HepG2 (cell line): Measurements from ENCODE around the gene SMARCA4. TPM values are rescaled to one million over a fixed set of nuclear protein-coding genes. Genes with fewer than 3 reads are reported as not detected.

ENCODE experiments used
- ATAC-seq: fragments of 200-7000 bp; cut with Tn5 transposase; 3 replicates; pipeline ENCODE4 v1.9.1; 2020; ENCODE audit warnings: mild to moderate bottlenecking, moderate library complexity
- BruUV-seq: library from RNA; stranded (reverse); fragments of 400-500 nt; replicated peaks from 2 replicates; lab custom pipeline; 2021; lab: Mats Ljungman, UMichigan
- CTCF ChIA-PET: fragments of 300-600 bp; formaldehyde crosslinking; extraction: SDS; loops from one replicate; lab custom pipeline; 2021; ENCODE audit warnings: low total read pairs, inconsistent platforms, low intra/inter-chr PET ratio; lab: Yijun Ruan, JAX
- POLR2A ChIA-PET: fragments of 350-600 bp; sonication (Branson Sonifier 250); formaldehyde crosslinking; loops from one replicate; lab custom pipeline; 2020; ENCODE audit warnings: antibody characterized with exemption, inconsistent platforms; lab: Yijun Ruan, JAX
- DNase-seq: peaks from one replicate; pipeline ENCODE4 v3.0.0-alpha.2; 2015; ENCODE audit warnings: low spot score
- FAIRE-seq: peaks from 3 replicates; lab custom pipeline; 2011; peaks lifted over from hg19 to GRCh38; lab: Jason Lieb, UNC
- H2AFZ ChIP-seq: one replicate; pipeline ENCODE4 v1.6.1; 2011; ENCODE audit warnings: low read length, inconsistent platforms
- H3K27ac ChIP-seq: fragments of 300-600 bp; 3 replicates; pipeline ENCODE4 v1.8.0; 2011; ENCODE audit warnings: mixed run types, mild to moderate bottlenecking, mixed read lengths, low read length, inconsistent platforms; ENCODE audit not compliant: insufficient read depth; ENCODE audit errors: extremely low read length
- H3K27me3 ChIP-seq, 2 experiments: fragments of 200-600 bp in 1 of 2; 2 replicates in 1 of 2; 3 replicates in 1 of 2; pipeline versions ENCODE4 v1.6.0 to v1.8.0; 2011; ENCODE audit warnings: low read length in 2 of 2, mild to moderate bottlenecking in 2 of 2, moderate library complexity in 2 of 2, inconsistent platforms in 1 of 2; ENCODE audit not compliant: insufficient read depth in 2 of 2, control insufficient read depth in 1 of 2
- H3K36me3 ChIP-seq, 2 experiments: fragments of 200-600 bp in 1 of 2; replicated peaks in 1 of 2; 2 replicates in 1 of 2; 3 replicates in 1 of 2; pipeline versions ENCODE4 v1.5.1 to v1.8.0; 2011; ENCODE audit warnings: low read length in 2 of 2, inconsistent platforms in 1 of 2; ENCODE audit not compliant: insufficient read depth in 2 of 2, control insufficient read depth in 1 of 2
- H3K4me1 ChIP-seq: 2 replicates; pipeline ENCODE4 v1.5.1; 2012; ENCODE audit warnings: low read length, inconsistent platforms; ENCODE audit not compliant: insufficient read depth
- H3K4me2 ChIP-seq: 2 replicates; pipeline ENCODE4 v1.6.0; 2011; ENCODE audit warnings: low read depth, low read length, inconsistent platforms
- H3K4me3 ChIP-seq, 3 experiments: fragments of 200-600 bp in 1 of 3; sonication (generic), shearing (Covaris generic) in 1 of 3; replicated peaks in 1 of 3; 2 replicates each; pipeline ENCODE4 v1.5.1; 2011 to 2016; ENCODE audit warnings: low read length in 3 of 3, inconsistent platforms in 2 of 3, low read depth in 2 of 3, mild to moderate bottlenecking in 2 of 3, control low read depth in 1 of 3, mixed read lengths in 1 of 3; ENCODE audit not compliant: insufficient read depth in 1 of 3
- H3K79me2 ChIP-seq: one replicate; pipeline ENCODE4 v1.6.1; 2011; ENCODE audit warnings: low read length, inconsistent platforms; ENCODE audit not compliant: insufficient read depth
- H3K9ac ChIP-seq: 2 replicates; pipeline ENCODE4 v1.6.0; 2011; ENCODE audit warnings: mild to moderate bottlenecking, low read depth, low read length, inconsistent platforms; ENCODE audit not compliant: insufficient read depth
- H3K9me3 ChIP-seq: 2 replicates; pipeline ENCODE4 v1.5.1; 2012; ENCODE audit warnings: mild to moderate bottlenecking, low read length
- H4K20me1 ChIP-seq: 2 replicates; pipeline ENCODE4 v1.6.0; 2011; ENCODE audit warnings: inconsistent platforms, mild to moderate bottlenecking, low read length, moderate library complexity; ENCODE audit not compliant: insufficient read depth
- ASH2L ChIP-seq: fragments of 300-600, 200-600 bp; sonication (generic); IDR thresholded peaks from 2 replicates; pipeline ENCODE4 v1.7.0; 2017; ENCODE audit warnings: low read depth, mild to moderate bottlenecking, moderate library complexity, mixed read lengths, low read length; ENCODE audit not compliant: insufficient read length
- BATF2 ChIP-seq: sonication (generic); formaldehyde crosslinking; IDR thresholded peaks from 2 replicates; pipeline ENCODE4 v1.8.0; 2022; ENCODE audit warnings: mild to moderate bottlenecking, missing genetic modification reagents, moderate library complexity
- FOXP1 ChIP-seq, 2 experiments: fragments of 450-650 bp in 1 of 2; IDR thresholded peaks; 2 replicates each; pipeline ENCODE4 v1.6.1; 2017 to 2018; ENCODE audit warnings: antibody characterized with exemption in 1 of 2
- HMG20A ChIP-seq: IDR thresholded peaks from 2 replicates; pipeline ENCODE4 v1.6.1; 2016; ENCODE audit warnings: borderline replicate concordance
- HNF4G ChIP-seq, 2 experiments: sonication (generic) in 1 of 2; formaldehyde crosslinking in 1 of 2; IDR thresholded peaks; 2 replicates each; pipeline versions ENCODE4 v1.4.0 to v1.6.1; 2011 to 2020; ENCODE audit warnings: borderline replicate concordance in 2 of 2, low read depth in 2 of 2, mild to moderate bottlenecking in 2 of 2, low read length in 1 of 2, missing genetic modification reagents in 1 of 2, moderate library complexity in 1 of 2
- KDM1A ChIP-seq: IDR thresholded peaks from 2 replicates; pipeline ENCODE4 v1.6.1; 2016; ENCODE audit warnings: missing compliant biosample characterization
- KDM6A ChIP-seq: IDR thresholded peaks from 2 replicates; pipeline ENCODE4 v1.6.1; 2016; ENCODE audit warnings: low read depth
- LCORL ChIP-seq, 2 experiments: fragments of 450-650 bp in 1 of 2; sonication (generic) in 1 of 2; formaldehyde crosslinking in 1 of 2; IDR thresholded peaks; 2 replicates each; pipeline versions ENCODE4 v1.5.0 to v1.6.1; 2017 to 2020; ENCODE audit warnings: antibody characterized with exemption in 1 of 2, missing genetic modification reagents in 1 of 2
- NR2F6 ChIP-seq, 2 experiments: IDR thresholded peaks; 2 replicates each; pipeline ENCODE4 v1.6.1; 2016; ENCODE audit warnings: antibody characterized with exemption in 1 of 2, mild to moderate bottlenecking in 1 of 2
- RARA ChIP-seq: IDR thresholded peaks from 2 replicates; pipeline ENCODE4 v1.6.1; 2016; ENCODE audit warnings: missing genetic modification reagents, missing compliant biosample characterization
- RXRA ChIP-seq: sonication (generic); formaldehyde crosslinking; IDR thresholded peaks from 2 replicates; pipeline ENCODE4 v1.5.1; 2020; ENCODE audit warnings: missing genetic modification reagents
- SOX6 ChIP-seq, 2 experiments: fragments of 450-650 bp in 1 of 2; sonication (generic) in 1 of 2; formaldehyde crosslinking in 1 of 2; IDR thresholded peaks; 2 replicates each; pipeline versions ENCODE4 v1.4.0 to v1.6.1; 2017 to 2020; ENCODE audit warnings: antibody characterized with exemption in 1 of 2, mild to moderate bottlenecking in 1 of 2, missing genetic modification reagents in 1 of 2
- TBX2 ChIP-seq: sonication (generic); formaldehyde crosslinking; IDR thresholded peaks from 2 replicates; pipeline ENCODE4 v1.5.0; 2020; ENCODE audit warnings: missing genetic modification reagents, mild to moderate bottlenecking, borderline replicate concordance
- ZBTB8A ChIP-seq: sonication (generic); formaldehyde crosslinking; IDR thresholded peaks from 2 replicates; pipeline ENCODE4 v1.4.0; 2020; ENCODE audit warnings: mild to moderate bottlenecking, low read depth, missing genetic modification reagents, borderline replicate concordance
- ZNF292 ChIP-seq: sonication (generic); formaldehyde crosslinking; IDR thresholded peaks from 2 replicates; pipeline ENCODE4 v1.8.1; 2022; ENCODE audit warnings: mild to moderate bottlenecking, low read depth, missing genetic modification reagents, borderline replicate concordance
- ZNF367 ChIP-seq: sonication (generic); formaldehyde crosslinking; IDR thresholded peaks from 2 replicates; pipeline ENCODE4 v1.4.0; 2020; ENCODE audit warnings: missing genetic modification reagents, borderline replicate concordance
- WGBS: methylation state at CpG from one replicate; pipeline ENCODE4 v1.1.6; 2017; ENCODE audit warnings: low lambda C conversion rate; 5-methylcytosine and 5-hydroxymethylcytosine counted together
- in situ Hi-C: cut with HindIII; loops from 2 replicates; pipeline ENCODE4 v1.10.0; 2017; ENCODE audit warnings: low pct_unique_long_range_greater_than_20kb; ENCODE audit not compliant: extremely low pct_ligation_motif_present
- intact Hi-C: fragments of 100-400 bp; cut with micrococcal nuclease; formaldehyde crosslinking; loops from one replicate; pipeline ENCODE4 v1.10.0; 2022; ENCODE audit not compliant: unreplicated experiment
- polyA plus RNA-seq, 8 experiments: library from polyadenylated mRNA; depleted of rRNA in 3 of 8; stranded (reverse) in 7 of 8; unstranded in 1 of 8; fragments of >200 nt; fragmentation: Illumina TruSeq in 4 of 8; extraction: Trizol in 4 of 8; gene quantifications; 2 replicates each; pipeline versions ENCODE4 v1.2.1 to v1.2.3, GENCODE V29; 2011 to 2016; ENCODE audit warnings: low read depth in 4 of 8, missing spikeins in 1 of 8, mixed read lengths in 1 of 8; ENCODE audit not compliant: insufficient read depth in 1 of 8
- total RNA-seq, 5 experiments: library from RNA; depleted of rRNA; stranded (reverse); fragments of >200 nt; fragmentation: Illumina TruSeq; extraction: Trizol; gene quantifications; 2 replicates each; pipeline ENCODE4 v1.2.3, GENCODE V29; 2016; ENCODE audit warnings: low read depth in 1 of 5
- TF ChIP-seq, protein P1 (sequence below): IDR thresholded peaks from 2 replicates; pipeline ENCODE4 v1.4.0; 2020; ENCODE audit warnings: mild to moderate bottlenecking, missing genetic modification reagents

SMARCA4 gene
- total and polyA plus RNA-seq, 2 of the 13 experiments (the other 11 are each of a cell fraction or from before 2014, with no cell fraction given): 25.4 to 45.9 TPM

GRCh38 chr19:10995926-10996600 is 35.2 kb downstream of the SMARCA4 start (continued):
- TF ChIP-seq BATF2: no peak
- no peak for TF ChIP-seq ASH2L
- TF ChIP-seq, all 625 proteins: peak for 0

DNA sequence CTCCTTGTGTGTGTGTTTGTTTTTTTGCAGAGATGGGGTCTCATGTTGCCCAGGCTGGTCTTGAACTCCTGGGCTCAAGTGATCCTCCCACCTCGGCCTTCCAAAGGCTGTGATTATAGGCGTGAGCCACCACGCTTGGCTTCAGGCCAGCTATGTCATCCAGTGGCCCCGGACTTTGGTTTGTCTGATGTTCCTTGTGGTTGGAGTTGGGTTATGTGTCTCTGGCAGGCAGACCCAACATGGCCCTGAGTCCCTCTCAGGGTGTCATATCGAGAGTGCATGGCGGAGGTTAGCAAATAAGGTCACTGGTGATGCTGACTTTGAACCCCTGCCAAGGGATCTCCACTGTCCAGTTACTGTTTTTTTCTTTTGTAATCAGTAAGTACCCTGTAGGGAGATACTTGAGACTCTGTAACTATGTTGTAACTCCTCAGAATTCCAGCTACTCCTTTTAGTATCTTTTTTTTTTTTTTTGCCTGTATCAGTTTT is 37.3 kb downstream of the SMARCA4 start:
- H3K27ac ChIP-seq: peak overlapping the region; percentile 52
- H4K20me1 ChIP-seq: no peaks in the 10 kb centered on the region
- WGBS: 33% methylated on average over 6 of the region's 6 CpGs
- H3K4me2 ChIP-seq: no peak overlapping the region
- peak; percentile 86 for ATAC-seq
- in situ Hi-C loops: no loop called here
- POLR2A ChIA-PET: no interaction called here
- H3K4me1 ChIP-seq: peaks cover 17% of the 10 kb centered on the region
- H3K4me3 ChIP-seq: no peak overlapping the region
- H3K9ac ChIP-seq: no peak overlapping the region
- intact Hi-C loops: no loop called here
- no peaks in the 10 kb centered on the region for H3K9me3 ChIP-seq
- H3K27me3 ChIP-seq: no peaks in the 10 kb centered on the region
- H2AFZ ChIP-seq: no peak overlapping the region
- FAIRE-seq: peak; percentile 71
- BruUV-seq: no TSS peak
- DNase-seq: peak; percentile 81
- CTCF ChIA-PET: no interaction called here
- peaks cover 31 to 62% of the 10 kb centered on the region in 2 experiments for H3K36me3 ChIP-seq
- no peaks in the 10 kb centered on the region for H3K79me2 ChIP-seq
- TF ChIP-seq SOX6 (IDR thresholded peaks at IDR 0.05): no peak
- peak; percentile 15; the same call in 1 of the 2 replicates for TF ChIP-seq SOX6 (CRISPR knock-in tag; IDR thresholded peaks at IDR 0.05)
- TF ChIP-seq, protein P1, sequence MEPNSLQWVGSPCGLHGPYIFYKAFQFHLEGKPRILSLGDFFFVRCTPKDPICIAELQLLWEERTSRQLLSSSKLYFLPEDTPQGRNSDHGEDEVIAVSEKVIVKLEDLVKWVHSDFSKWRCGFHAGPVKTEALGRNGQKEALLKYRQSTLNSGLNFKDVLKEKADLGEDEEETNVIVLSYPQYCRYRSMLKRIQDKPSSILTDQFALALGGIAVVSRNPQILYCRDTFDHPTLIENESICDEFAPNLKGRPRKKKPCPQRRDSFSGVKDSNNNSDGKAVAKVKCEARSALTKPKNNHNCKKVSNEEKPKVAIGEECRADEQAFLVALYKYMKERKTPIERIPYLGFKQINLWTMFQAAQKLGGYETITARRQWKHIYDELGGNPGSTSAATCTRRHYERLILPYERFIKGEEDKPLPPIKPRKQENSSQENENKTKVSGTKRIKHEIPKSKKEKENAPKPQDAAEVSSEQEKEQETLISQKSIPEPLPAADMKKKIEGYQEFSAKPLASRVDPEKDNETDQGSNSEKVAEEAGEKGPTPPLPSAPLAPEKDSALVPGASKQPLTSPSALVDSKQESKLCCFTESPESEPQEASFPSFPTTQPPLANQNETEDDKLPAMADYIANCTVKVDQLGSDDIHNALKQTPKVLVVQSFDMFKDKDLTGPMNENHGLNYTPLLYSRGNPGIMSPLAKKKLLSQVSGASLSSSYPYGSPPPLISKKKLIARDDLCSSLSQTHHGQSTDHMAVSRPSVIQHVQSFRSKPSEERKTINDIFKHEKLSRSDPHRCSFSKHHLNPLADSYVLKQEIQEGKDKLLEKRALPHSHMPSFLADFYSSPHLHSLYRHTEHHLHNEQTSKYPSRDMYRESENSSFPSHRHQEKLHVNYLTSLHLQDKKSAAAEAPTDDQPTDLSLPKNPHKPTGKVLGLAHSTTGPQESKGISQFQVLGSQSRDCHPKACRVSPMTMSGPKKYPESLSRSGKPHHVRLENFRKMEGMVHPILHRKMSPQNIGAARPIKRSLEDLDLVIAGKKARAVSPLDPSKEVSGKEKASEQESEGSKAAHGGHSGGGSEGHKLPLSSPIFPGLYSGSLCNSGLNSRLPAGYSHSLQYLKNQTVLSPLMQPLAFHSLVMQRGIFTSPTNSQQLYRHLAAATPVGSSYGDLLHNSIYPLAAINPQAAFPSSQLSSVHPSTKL (CRISPR knock-in tag): 0 out of 2 replicates have a peak, but pooled peaks have one; percentile 9
- no peak for TF ChIP-seq ZBTB8A
- peak; percentile 39; the same call in 1 of the 2 replicates for TF ChIP-seq KDM6A
- TF ChIP-seq HNF4G (IDR thresholded peaks at IDR 0.05; ENCODE audit: borderline replicate concordance, low read depth, low read length): peak; percentile 54; the same call in 1 of the 2 replicates
- no peak for TF ChIP-seq HNF4G (CRISPR knock-in tag; IDR thresholded peaks at IDR 0.05; ENCODE audit: borderline replicate concordance, low read depth)
- no peak for TF ChIP-seq ZNF292 (CRISPR knock-in tag)
- TF ChIP-seq LCORL (IDR thresholded peaks at IDR 0.05): no peak
- 0 out of 2 replicates have a peak, but pooled peaks have one; percentile 27 for TF ChIP-seq LCORL (CRISPR knock-in tag; IDR thresholded peaks at IDR 0.05)
- peak; percentile 51 for TF ChIP-seq NR2F6 (IDR thresholded peaks at IDR 0.05)
- TF ChIP-seq NR2F6 (CRISPR knock-in tag; IDR thresholded peaks at IDR 0.05): no peak; the same call in 1 of the 2 replicates
- TF ChIP-seq HMG20A (CRISPR knock-in tag): peak; percentile 29; the same call in 1 of the 2 replicates
- TF ChIP-seq FOXP1 (IDR thresholded peaks at IDR 0.05): no peak
- TF ChIP-seq FOXP1 (CRISPR knock-in tag; IDR thresholded peaks at IDR 0.05): no peak
- no peak for TF ChIP-seq ZNF367 (CRISPR knock-in tag)
- peak; percentile 50; the same call in 1 of the 2 replicates for TF ChIP-seq RARA (CRISPR knock-in tag)
- peak; percentile 41; the same call in 1 of the 2 replicates for TF ChIP-seq TBX2 (CRISPR knock-in tag)
- TF ChIP-seq RXRA (CRISPR knock-in tag): 0 out of 2 replicates have a peak, but pooled peaks have one; percentile 24
- TF ChIP-seq KDM1A (CRISPR knock-in tag): 0 out of 2 replicates have a peak, but pooled peaks have one; percentile 44
